ENCODE results near the gene ANKRD44. TPM values are rescaled to one million over a fixed set of nuclear protein-coding genes. Genes with fewer than 3 reads are reported as not detected.
"Not testable (repeated sequence)": the region's sequence is repeated elsewhere in the genome, so short reads cannot be mapped to it uniquely, and the experiment has no call there.

Gene ANKRD44
- total RNA-seq, 2 donors from 2014 or later, result 7.0 to 7.9 TPM

GRCh38 chr2:197030090-197030489, 280.5 kb downstream of the ANKRD44 start:
- intact Hi-C loops (cut with DNase I), result no loop called here
- no peaks in the 10 kb centered on the region for H3K9me3 ChIP-seq
- no peak for TF ChIP-seq CTCF (IDR thresholded peaks at IDR 0.05)
- H3K4me1 ChIP-seq, result no peaks in the 10 kb centered on the region
- no peak overlapping the region for H3K27ac ChIP-seq
- H3K4me3 ChIP-seq, result no peak overlapping the region
- H3K9ac ChIP-seq (ENCODE audit: low read depth in 2 of 2, low read length in 2 of 2), result no peak overlapping the region
- H3K27me3 ChIP-seq, result no peaks in the 10 kb centered on the region
- DNase-seq, result no peak
- H3K36me3 ChIP-seq, result no peaks in the 10 kb centered on the region

GRCh38 chr2:197028633-197029032, 281.9 kb downstream of the ANKRD44 start:
- no peak overlapping the region for H3K4me3 ChIP-seq
- intact Hi-C loops (cut with DNase I), result no loop called here
- TF ChIP-seq CTCF (IDR thresholded peaks at IDR 0.05), result no peak
- no peaks in the 10 kb centered on the region for H3K36me3 ChIP-seq
- H3K4me1 ChIP-seq, result no peaks in the 10 kb centered on the region
- H3K27ac ChIP-seq, result no peak overlapping the region
- H3K9ac ChIP-seq (ENCODE audit: low read depth in 2 of 2, low read length in 2 of 2), result no peak overlapping the region
- no peaks in the 10 kb centered on the region for H3K27me3 ChIP-seq
- no peak for DNase-seq
- no peaks in the 10 kb centered on the region for H3K9me3 ChIP-seq

GRCh38 chr2:197028230-197028629, 282.4 kb downstream of the ANKRD44 start:
- no peak for DNase-seq
- intact Hi-C loops (cut with DNase I), result no loop called here
- no peak for TF ChIP-seq CTCF (IDR thresholded peaks at IDR 0.05)
- no peak overlapping the region for H3K4me3 ChIP-seq
- H3K36me3 ChIP-seq, result no peaks in the 10 kb centered on the region
- H3K4me1 ChIP-seq, result no peaks in the 10 kb centered on the region
- no peak overlapping the region for H3K9ac ChIP-seq (ENCODE audit: low read depth in 2 of 2, low read length in 2 of 2)
- H3K27ac ChIP-seq, result no peak overlapping the region
- H3K27me3 ChIP-seq, result no peaks in the 10 kb centered on the region
- no peaks in the 10 kb centered on the region for H3K9me3 ChIP-seq

GRCh38 chr2:197024206-197024605, 286.4 kb downstream of the ANKRD44 start:
- Histone ChIP-seq H3K4me1 (no peaks in the 10 kb centered on the region), H3K9ac (ENCODE audit: low read depth in 2 of 2, low read length in 2 of 2) (no peak overlapping the region), H3K9me3 (no peaks in the 10 kb centered on the region), H3K36me3 (no peaks in the 10 kb centered on the region), H3K4me3 (no peak overlapping the region), H3K27me3 (no peaks in the 10 kb centered on the region), H3K27ac (no peak overlapping the region)
- intact Hi-C loops (cut with DNase I), result no loop called here
- no peak for TF ChIP-seq CTCF (IDR thresholded peaks at IDR 0.05)
- peak; percentile 29 for DNase-seq

- intact Hi-C loops (cut with DNase I); DNase-seq; H3K9me3 ChIP-seq; H3K36me3 ChIP-seq; H3K9ac ChIP-seq (ENCODE audit: low read depth in 2 of 2, low read length in 2 of 2); H3K4me1 ChIP-seq; H3K4me3 ChIP-seq; H3K27me3 ChIP-seq; H3K27ac ChIP-seq: not testable (repeated sequence)
Observed at GRCh38 chr2:197020921-197021320, 289.7 kb downstream of the ANKRD44 start.

GRCh38 chr2:197013098-197013497, 297.5 kb downstream of the ANKRD44 start:
- no peak for DNase-seq
- intact Hi-C loops (cut with DNase I), result loop anchor here (5.0 to 10.0 kb wide), 3 partner anchors 94 to 364 kb away; no protein-coding TSS in a partner anchor
- H3K27me3 ChIP-seq, result no peaks in the 10 kb centered on the region
- H3K36me3 ChIP-seq, result no peaks in the 10 kb centered on the region
- no peak overlapping the region for H3K4me3 ChIP-seq
- H3K9me3 ChIP-seq, result no peaks in the 10 kb centered on the region
- no peak for TF ChIP-seq CTCF (IDR thresholded peaks at IDR 0.05)
- no peaks in the 10 kb centered on the region for H3K4me1 ChIP-seq
- no peak overlapping the region for H3K9ac ChIP-seq (ENCODE audit: low read depth in 2 of 2, low read length in 2 of 2)
- no peak overlapping the region for H3K27ac ChIP-seq

Data from colonic mucosa (tissue), 4 donors.